PFSK-1 (cell line): ENCODE measurements around the gene PLEKHG2.

Source experiments
- FOXP2 ChIP-seq: optimal IDR thresholded peaks from 2 replicates; pipeline ENCODE3; 2011; ENCODE audit warnings: borderline replicate concordance, control low read depth, inconsistent platforms; ENCODE audit not compliant: insufficient read depth; ENCODE audit errors: extremely low read length, extremely low read depth
- POLR2AphosphoS5 ChIP-seq: IDR thresholded peaks from 2 replicates; pipeline ENCODE4 v1.6.1; 2012; ENCODE audit warnings: low read depth, mild to moderate bottlenecking, control low read depth, low read length, moderate library complexity
- SIN3A ChIP-seq: IDR thresholded peaks from 2 replicates; pipeline ENCODE4 v1.6.1; 2012; ENCODE audit warnings: mild to moderate bottlenecking, low read length, moderate library complexity, borderline replicate concordance; ENCODE audit not compliant: insufficient read depth
- TAF1 ChIP-seq: IDR thresholded peaks from 2 replicates; pipeline ENCODE4 v1.6.1; 2012; ENCODE audit warnings: low read length, control low read depth, borderline replicate concordance; ENCODE audit not compliant: insufficient read depth
- TF ChIP-seq, protein P1 (sequence below), 2 experiments: IDR thresholded peaks; 2 replicates each; pipeline versions ENCODE4 v1.6.1 to v1.8.0; 2011 to 2012; ENCODE audit warnings: low read depth in 2 of 2, low read length in 2 of 2, control low read depth in 1 of 2, inconsistent platforms in 1 of 2, mild to moderate bottlenecking in 1 of 2, moderate library complexity in 1 of 2; ENCODE audit not compliant: insufficient read depth in 1 of 2

Gene PLEKHG2

DNA sequence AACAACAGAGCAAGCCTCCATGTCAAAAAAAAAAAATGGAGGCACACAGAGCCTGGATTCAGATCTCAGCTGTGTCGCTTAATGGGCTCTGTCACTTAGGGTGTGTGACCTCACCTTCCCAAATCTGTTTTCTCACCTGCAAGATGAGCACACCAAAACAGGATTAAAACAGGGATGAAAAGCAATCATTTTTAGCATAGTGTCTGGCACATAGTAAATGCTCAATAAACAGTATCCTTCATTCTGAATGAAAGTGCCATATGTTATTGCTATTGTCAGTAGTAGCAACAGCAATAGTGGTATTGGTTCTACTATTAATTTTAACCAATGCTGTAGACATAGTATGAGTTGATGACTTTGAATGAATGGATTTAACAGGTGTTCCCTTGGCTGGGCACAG lies 46.9 kb upstream of the PLEKHG2 start:
- TF ChIP-seq SIN3A (no peak), TAF1 (no peak)

DNA sequence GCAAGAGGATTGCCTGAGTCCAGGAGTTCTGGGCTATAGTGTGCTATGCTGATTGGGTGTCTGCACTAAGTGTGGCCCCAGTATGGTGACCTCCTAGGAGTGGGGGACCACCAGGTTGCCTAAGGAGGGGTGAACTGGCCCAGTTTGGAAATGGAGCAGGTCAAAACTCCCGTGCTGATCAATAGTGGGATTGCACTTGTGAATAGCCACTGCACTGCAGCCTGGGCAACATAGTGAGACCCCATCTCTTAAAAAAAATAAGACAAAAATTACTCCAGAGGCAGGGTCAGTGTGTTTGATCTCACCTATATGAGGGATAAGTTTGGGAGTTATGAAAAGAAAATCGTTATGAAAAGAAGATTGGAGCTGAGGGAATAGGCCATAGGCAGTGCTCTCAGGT lies 43.3 kb upstream of the PLEKHG2 start:
- TF ChIP-seq, protein P1, sequence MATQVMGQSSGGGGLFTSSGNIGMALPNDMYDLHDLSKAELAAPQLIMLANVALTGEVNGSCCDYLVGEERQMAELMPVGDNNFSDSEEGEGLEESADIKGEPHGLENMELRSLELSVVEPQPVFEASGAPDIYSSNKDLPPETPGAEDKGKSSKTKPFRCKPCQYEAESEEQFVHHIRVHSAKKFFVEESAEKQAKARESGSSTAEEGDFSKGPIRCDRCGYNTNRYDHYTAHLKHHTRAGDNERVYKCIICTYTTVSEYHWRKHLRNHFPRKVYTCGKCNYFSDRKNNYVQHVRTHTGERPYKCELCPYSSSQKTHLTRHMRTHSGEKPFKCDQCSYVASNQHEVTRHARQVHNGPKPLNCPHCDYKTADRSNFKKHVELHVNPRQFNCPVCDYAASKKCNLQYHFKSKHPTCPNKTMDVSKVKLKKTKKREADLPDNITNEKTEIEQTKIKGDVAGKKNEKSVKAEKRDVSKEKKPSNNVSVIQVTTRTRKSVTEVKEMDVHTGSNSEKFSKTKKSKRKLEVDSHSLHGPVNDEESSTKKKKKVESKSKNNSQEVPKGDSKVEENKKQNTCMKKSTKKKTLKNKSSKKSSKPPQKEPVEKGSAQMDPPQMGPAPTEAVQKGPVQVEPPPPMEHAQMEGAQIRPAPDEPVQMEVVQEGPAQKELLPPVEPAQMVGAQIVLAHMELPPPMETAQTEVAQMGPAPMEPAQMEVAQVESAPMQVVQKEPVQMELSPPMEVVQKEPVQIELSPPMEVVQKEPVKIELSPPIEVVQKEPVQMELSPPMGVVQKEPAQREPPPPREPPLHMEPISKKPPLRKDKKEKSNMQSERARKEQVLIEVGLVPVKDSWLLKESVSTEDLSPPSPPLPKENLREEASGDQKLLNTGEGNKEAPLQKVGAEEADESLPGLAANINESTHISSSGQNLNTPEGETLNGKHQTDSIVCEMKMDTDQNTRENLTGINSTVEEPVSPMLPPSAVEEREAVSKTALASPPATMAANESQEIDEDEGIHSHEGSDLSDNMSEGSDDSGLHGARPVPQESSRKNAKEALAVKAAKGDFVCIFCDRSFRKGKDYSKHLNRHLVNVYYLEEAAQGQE (IDR thresholded peaks at IDR 0.05; ENCODE audit: insufficient read depth in 1 of 2, low read depth in 2 of 2, low read length in 2 of 2), result no peak
- TF ChIP-seq SIN3A, result no peak
- TF ChIP-seq TAF1, result no peak
- TF ChIP-seq FOXP2, result no peak
- TF ChIP-seq POLR2AphosphoS5, result no peak

DNA sequence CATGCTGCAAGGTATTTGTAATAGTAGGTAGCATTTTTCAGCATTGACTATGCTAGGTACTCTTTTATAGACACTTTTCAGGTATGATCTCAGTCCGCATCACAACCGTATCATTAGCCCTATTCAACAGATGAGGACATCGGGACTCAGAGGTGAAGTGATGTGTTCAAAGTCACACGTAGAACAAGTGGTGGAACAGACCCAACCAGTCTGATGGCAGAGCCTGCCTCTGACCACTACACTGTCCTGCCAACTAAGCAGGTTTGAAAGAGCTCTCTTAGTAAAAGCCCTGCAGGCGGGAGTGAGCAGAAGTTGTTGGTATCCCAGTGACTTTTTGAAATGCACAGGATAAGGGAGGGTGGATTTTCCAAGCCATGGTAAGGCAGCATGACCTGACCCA lies 41.7 kb upstream of the PLEKHG2 start:
- TF ChIP-seq TAF1, result no peak
- TF ChIP-seq POLR2AphosphoS5, result no peak
- no peak for TF ChIP-seq FOXP2
- TF ChIP-seq, protein P1 (IDR thresholded peaks at IDR 0.05; ENCODE audit: insufficient read depth in 1 of 2, low read depth in 2 of 2, low read length in 2 of 2), result no peak

DNA sequence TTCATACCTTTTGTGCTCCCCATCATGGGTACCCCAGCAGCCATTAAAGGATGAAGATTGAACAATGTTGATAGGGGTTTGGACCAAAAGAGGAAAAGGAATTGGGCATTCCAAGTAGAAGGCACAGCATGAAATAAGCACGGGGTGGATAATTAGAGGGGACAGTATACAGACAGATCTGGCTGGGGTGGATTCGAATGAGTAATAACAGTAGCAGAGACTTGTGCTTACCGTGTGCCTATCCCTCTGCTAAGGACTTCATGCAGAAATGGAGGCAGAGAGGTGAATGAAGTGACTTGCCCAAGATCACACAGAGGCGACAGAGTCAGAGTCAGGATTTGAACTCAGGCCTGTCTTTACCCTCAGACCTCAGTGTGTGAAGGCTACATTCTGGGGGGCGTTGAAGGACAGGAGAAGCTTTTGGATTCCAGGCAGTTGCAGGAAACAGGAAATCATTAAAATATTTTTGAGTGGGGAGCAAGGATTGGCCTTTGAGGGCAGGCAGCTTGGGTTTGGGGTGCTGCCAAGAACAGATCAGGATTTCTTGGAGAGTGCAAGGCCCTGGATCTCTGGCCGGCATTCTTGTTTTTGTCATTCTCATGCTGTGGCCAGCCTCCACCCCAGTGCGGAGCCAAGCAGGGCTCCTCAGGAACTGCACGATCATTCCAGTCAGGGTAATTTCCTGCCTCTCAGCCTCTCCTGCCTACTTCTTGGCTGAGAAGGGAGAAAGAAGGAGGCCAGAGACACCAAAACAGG lies 40.2 kb upstream of the PLEKHG2 start:
- TF ChIP-seq POLR2AphosphoS5 (no peak), SIN3A (no peak), TAF1 (no peak), FOXP2 (no peak)
- TF ChIP-seq, protein P1 (IDR thresholded peaks at IDR 0.05; ENCODE audit: insufficient read depth in 1 of 2, low read depth in 2 of 2, low read length in 2 of 2), result no peak

DNA sequence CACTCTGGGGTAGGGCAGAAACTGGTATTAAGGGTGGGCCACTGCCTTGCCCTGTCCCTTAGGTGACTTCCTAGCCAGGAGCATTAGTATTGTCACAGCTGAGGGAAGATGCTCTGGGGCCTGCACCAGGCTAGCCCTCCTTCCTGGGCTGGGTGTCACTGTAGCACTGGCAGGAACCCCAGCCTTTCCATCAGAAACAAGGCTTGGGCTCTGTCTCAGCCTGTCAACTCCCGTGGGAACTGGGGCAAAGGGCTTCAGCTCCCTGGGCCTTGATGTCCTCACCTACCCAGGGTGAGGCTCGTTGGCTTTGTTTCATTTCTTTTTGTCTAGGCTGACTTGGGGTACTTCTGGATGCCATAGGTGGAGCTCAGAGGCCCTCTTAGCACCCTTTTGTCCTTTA lies 39.5 kb upstream of the PLEKHG2 start:
- TF ChIP-seq FOXP2 (no peak), POLR2AphosphoS5 (no peak), SIN3A (no peak)
- TF ChIP-seq, protein P1 (IDR thresholded peaks at IDR 0.05; ENCODE audit: insufficient read depth in 1 of 2, low read depth in 2 of 2, low read length in 2 of 2), result no peak
